HCT116 (cell line): ENCODE results near the gene SLC22A4. TPM values are rescaled to one million over a fixed set of nuclear protein-coding genes. Genes with fewer than 3 reads are reported as not detected.

ENCODE experiments used
- ATAC-seq: fragments of 200-7000 bp; cut with Tn5 transposase; 2 replicates; pipeline ENCODE4 v1.9.1; 2020; ENCODE audit warnings: mild to moderate bottlenecking, moderate library complexity
- BruUV-seq: library from RNA; stranded (reverse); fragments of 400-500 nt; replicated peaks from 2 replicates; lab custom pipeline; 2021; lab: Mats Ljungman, UMichigan
- CTCF ChIA-PET: fragments of 300-600 bp; sonication (Branson Sonifier 250); formaldehyde crosslinking; loops from one replicate; lab custom pipeline; 2021; ENCODE audit warnings: antibody characterized with exemption; lab: Charles Lee
- POLR2A ChIA-PET: fragments of 300-600, 350-600 bp; sonication (Branson Sonifier 250); formaldehyde crosslinking; loops from one replicate; lab custom pipeline; 2021; ENCODE audit warnings: antibody characterized with exemption; lab: Charles Lee
- RAD21 ChIA-PET, 2 experiments: fragments of 300-600 bp; sonication (Branson Sonifier 250); formaldehyde crosslinking; loops; one replicate each; lab custom pipeline; 2023; ENCODE audit warnings: low total read pairs in 2 of 2; ENCODE audit not compliant: uncharacterized antibody in 2 of 2, unreplicated experiment in 2 of 2, low non-redundant PET in 1 of 2; lab: Charles Lee
- DNase-seq: peaks from one replicate; pipeline ENCODE4 v3.0.0-alpha.2; 2010; ENCODE audit warnings: low read depth, low spot score
- H2AFZ ChIP-seq: fragments of 200-600 bp; shearing (Covaris generic), sonication (generic); 2 replicates; pipeline ENCODE4 v1.6.1; 2017; ENCODE audit warnings: low read depth, mixed run types, mixed read lengths, antibody characterized with exemption, low read length; ENCODE audit not compliant: poor library complexity, severe bottlenecking
- H3K27ac ChIP-seq: 2 replicates; pipeline ENCODE4 v1.5.1; 2012; ENCODE audit warnings: low read depth, low read length
- H3K27me3 ChIP-seq: fragments of 200-600 bp; sonication (generic); 2 replicates; pipeline ENCODE4 v1.6.1; 2016; ENCODE audit warnings: mixed run types, low read length, mixed read lengths; ENCODE audit not compliant: insufficient read depth
- H3K36me3 ChIP-seq, 2 experiments: fragments of 200-500 bp in 1 of 2; fragments of 200-600 bp in 1 of 2; sonication (Bioruptor generic) in 1 of 2; sonication (generic) in 1 of 2; 2 replicates each; pipeline versions ENCODE4 v1.5.1 to v1.6.1; 2014 to 2016; ENCODE audit warnings: low read length in 2 of 2, inconsistent platforms in 1 of 2, mixed read lengths in 1 of 2, mixed run types in 1 of 2; ENCODE audit not compliant: insufficient read depth in 2 of 2, control insufficient read depth in 1 of 2
- H3K4me1 ChIP-seq, 2 experiments: fragments of 200-600 bp in 1 of 2; sonication (generic) in 1 of 2; 2 replicates each; pipeline versions ENCODE4 v1.5.1 to v1.6.1; 2012 to 2017; ENCODE audit warnings: low read length in 2 of 2, inconsistent platforms in 1 of 2, mild to moderate bottlenecking in 1 of 2, mixed read lengths in 1 of 2, mixed run types in 1 of 2, moderate library complexity in 1 of 2; ENCODE audit not compliant: insufficient read depth in 2 of 2, control insufficient read depth in 1 of 2
- H3K4me2 ChIP-seq: fragments of 200-600 bp; sonication (generic); 2 replicates; pipeline ENCODE4 v1.6.1; 2017; ENCODE audit warnings: mixed run types, low read length, mixed read lengths
- H3K4me3 ChIP-seq, 2 experiments: fragments of 200-600 bp in 1 of 2; sonication (generic) in 1 of 2; replicated peaks in 1 of 2; 2 replicates each; pipeline ENCODE4 v1.5.1; 2011 to 2016; ENCODE audit warnings: low read length in 2 of 2, control low read depth in 1 of 2, low read depth in 1 of 2, mild to moderate bottlenecking in 1 of 2, mixed read lengths in 1 of 2, mixed run types in 1 of 2
- H3K79me2 ChIP-seq: fragments of 200-600 bp; sonication (generic); 2 replicates; pipeline ENCODE4 v1.6.1; 2017; ENCODE audit warnings: mild to moderate bottlenecking, mixed run types, low read length, moderate library complexity, mixed read lengths; ENCODE audit not compliant: insufficient read depth
- H3K9ac ChIP-seq: fragments of 200-600 bp; sonication (generic); 2 replicates; pipeline ENCODE4 v1.6.1; 2016; ENCODE audit warnings: low read length, mixed read lengths
- H3K9me2 ChIP-seq: fragments of 200-600 bp; sonication (generic), shearing (Covaris generic); 2 replicates; pipeline ENCODE4 v1.6.1; 2017; ENCODE audit warnings: mixed run types, mild to moderate bottlenecking, moderate library complexity; ENCODE audit not compliant: insufficient read depth
- H3K9me3 ChIP-seq, 2 experiments: fragments of 200-500 bp in 1 of 2; fragments of 200-600 bp in 1 of 2; sonication (Bioruptor generic) in 1 of 2; sonication (generic) in 1 of 2; 2 replicates each; pipeline ENCODE4 v1.6.1; 2014 to 2017; ENCODE audit warnings: low read length in 2 of 2, mixed read lengths in 2 of 2, inconsistent platforms in 1 of 2, low read depth in 1 of 2, mild to moderate bottlenecking in 1 of 2, mixed run types in 1 of 2, moderate library complexity in 1 of 2; ENCODE audit not compliant: control insufficient read depth in 1 of 2, insufficient read depth in 1 of 2
- H4K20me1 ChIP-seq: fragments of 200-600 bp; sonication (generic), shearing (Covaris generic); 2 replicates; pipeline ENCODE4 v1.6.1; 2017; ENCODE audit warnings: mixed run types, mild to moderate bottlenecking, moderate library complexity; ENCODE audit not compliant: insufficient read depth
- CBX3 ChIP-seq: IDR thresholded peaks from 2 replicates; pipeline ENCODE4 v1.6.1; 2012; ENCODE audit warnings: low read depth
- CEBPB ChIP-seq: IDR thresholded peaks from 2 replicates; pipeline ENCODE4 v1.6.1; 2012; ENCODE audit warnings: low read depth
- EGR1 ChIP-seq: IDR thresholded peaks from 2 replicates; pipeline ENCODE4 v1.6.1; 2012; ENCODE audit warnings: low read depth
- ELF1 ChIP-seq: IDR thresholded peaks from 2 replicates; pipeline ENCODE4 v1.6.1; 2012; ENCODE audit warnings: low read depth, borderline replicate concordance
- FOSL1 ChIP-seq: IDR thresholded peaks from 2 replicates; pipeline ENCODE4 v1.6.1; 2012; ENCODE audit warnings: low read depth
- POLR2AphosphoS5 ChIP-seq: IDR thresholded peaks from 2 replicates; pipeline ENCODE4 v1.6.1; 2011; ENCODE audit warnings: mild to moderate bottlenecking, low read depth, low read length, moderate library complexity
- RAD21 ChIP-seq: IDR thresholded peaks from 2 replicates; pipeline ENCODE4 v1.6.1; 2012; ENCODE audit warnings: low read depth, mild to moderate bottlenecking
- SRF ChIP-seq: IDR thresholded peaks from 2 replicates; pipeline ENCODE4 v1.6.1; 2012; ENCODE audit warnings: low read depth
- intact Hi-C: fragments of 100-400 bp; cut with micrococcal nuclease; formaldehyde crosslinking; loops from 2 replicates; pipeline ENCODE4 v1.10.0; 2022
- total RNA-seq: library from RNA; stranded (reverse); gene quantifications from one replicate; pipeline ENCODE4 v1.2.1, GENCODE V29; 2021; ENCODE audit not compliant: unreplicated experiment
- TF ChIP-seq, protein P1 (sequence below): IDR thresholded peaks from 2 replicates; pipeline ENCODE4 v1.6.1; 2012

Gene SLC22A4
- total RNA-seq, 1 experiment from 2014 or later, result 0.59 TPM

DNA sequence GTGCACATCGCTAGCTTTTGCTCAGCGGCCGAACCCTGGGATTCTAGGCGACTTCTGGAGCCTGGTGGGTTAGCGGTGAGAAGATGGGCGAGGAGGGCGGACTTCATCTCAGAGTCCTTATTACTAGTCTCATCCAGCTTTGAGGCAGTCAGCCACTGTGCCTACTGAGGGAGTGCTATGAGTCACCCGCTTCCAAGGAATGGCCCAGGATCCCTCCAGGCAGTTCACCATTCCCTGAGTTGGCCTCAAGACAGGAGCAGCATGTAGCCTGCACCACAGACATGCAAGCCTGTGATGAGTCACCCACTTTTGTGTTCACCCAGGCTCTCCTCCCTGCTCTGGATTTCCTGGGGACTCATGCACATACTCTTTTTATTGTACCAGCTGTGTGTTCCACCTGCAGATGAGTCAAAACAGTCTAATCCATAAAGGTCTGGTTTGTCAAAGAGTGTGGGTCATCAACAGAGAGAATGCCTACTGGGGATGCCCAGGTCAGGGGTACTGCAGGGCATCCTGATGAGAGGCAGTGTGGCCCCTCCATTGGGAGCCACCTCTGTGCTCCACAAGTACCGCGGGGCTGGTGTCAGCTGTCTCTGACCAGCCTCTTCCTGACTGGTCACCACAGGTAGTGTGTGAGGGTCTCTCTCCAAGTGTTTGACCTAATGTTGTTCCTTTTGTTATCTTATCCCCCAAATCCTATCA is 95.5 kb downstream of the SLC22A4 start (continued):
- TF ChIP-seq, protein P1, sequence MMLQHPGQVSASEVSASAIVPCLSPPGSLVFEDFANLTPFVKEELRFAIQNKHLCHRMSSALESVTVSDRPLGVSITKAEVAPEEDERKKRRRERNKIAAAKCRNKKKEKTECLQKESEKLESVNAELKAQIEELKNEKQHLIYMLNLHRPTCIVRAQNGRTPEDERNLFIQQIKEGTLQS, result no peak
- TF ChIP-seq POLR2AphosphoS5 (peak; percentile 75), CEBPB (no peak), RAD21 (no peak)
- TF ChIP-seq, all 23 proteins: peak for 3

DNA sequence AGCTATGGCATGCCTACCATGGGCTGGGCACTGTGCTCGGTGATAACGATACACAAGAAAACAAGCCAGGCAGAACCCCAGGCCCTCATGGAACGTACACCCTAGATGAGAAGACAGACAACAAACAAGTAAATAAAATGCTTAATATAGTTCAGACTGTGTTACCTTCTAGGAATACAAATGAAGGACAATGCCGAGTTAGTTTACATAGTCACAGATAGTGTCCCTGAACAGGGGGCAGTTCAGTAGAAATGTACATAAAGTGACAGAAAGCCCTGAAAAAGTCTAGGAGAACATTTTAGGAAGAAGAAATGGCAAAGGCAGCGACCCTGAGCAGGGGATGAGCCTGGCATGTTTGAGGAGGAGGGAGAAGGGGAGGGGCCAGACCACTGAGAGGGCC is 97.1 kb downstream of the SLC22A4 start:
- H4K20me1 ChIP-seq, result no peaks in the 10 kb centered on the region
- intact Hi-C loops, result no loop called here
- DNase-seq (no peak), ATAC-seq (no peak)
- no peaks in the 10 kb centered on the region for H3K9me3 ChIP-seq
- no peak overlapping the region for H3K9ac ChIP-seq
- TF ChIP-seq SRF (no peak), ELF1 (no peak), CEBPB (no peak), EGR1 (no peak), FOSL1 (no peak), CBX3 (no peak)
- TF ChIP-seq, protein P1, result no peak
- H3K27ac ChIP-seq, result no peak overlapping the region
- no peaks in the 10 kb centered on the region for H3K79me2 ChIP-seq
- no peak overlapping the region for H3K4me2 ChIP-seq
- H3K9me2 ChIP-seq, result no peaks in the 10 kb centered on the region
- peaks cover 44 to 51% of the 10 kb centered on the region in 2 experiments for H3K4me1 ChIP-seq
- ChIA-PET POLR2A (no interaction called here), RAD21 (no interaction called here), CTCF (interaction anchor here (1.6 kb wide), 1 partner anchor 8 kb away, joined by 4 read pairs; no protein-coding TSS in a partner anchor)
- H3K4me3 ChIP-seq, result no peak overlapping the region
- H3K27me3 ChIP-seq, result no peaks in the 10 kb centered on the region
- BruUV-seq, result no TSS peak
- H3K36me3 ChIP-seq, result peaks cover 0 to 19% of the 10 kb centered on the region in 2 experiments; a peak in 2 of 4 replicates
- H2AFZ ChIP-seq, result no peak overlapping the region
